K562 (cell line): ENCODE results near the gene OCRL. TPM values are rescaled to one million over a fixed set of nuclear protein-coding genes. Genes with fewer than 3 reads are reported as not detected.

Experiments used
- ATAC-seq: fragments of 200-7000 bp; cut with Tn5 transposase; 3 replicates; pipeline ENCODE4 v1.9.1; 2020; ENCODE audit warnings: moderate library complexity
- BruUV-seq: library from RNA; stranded (reverse); fragments of 400-500 nt; replicated peaks from 2 replicates; lab custom pipeline; 2021; lab: Mats Ljungman, UMichigan
- CTCF ChIA-PET: fragments of 300-600 bp; formaldehyde crosslinking; extraction: SDS; loops from one replicate; lab custom pipeline; 2021; ENCODE audit warnings: low intra/inter-chr PET ratio; lab: Yijun Ruan, JAX
- POLR2A ChIA-PET: fragments of 300-600, 350-650 bp; sonication (Branson Sonifier 250); formaldehyde crosslinking; extraction: SDS; loops from one replicate; lab custom pipeline; 2021; ENCODE audit warnings: antibody characterized with exemption, inconsistent platforms; lab: Yijun Ruan, JAX
- DNase-seq, 4 experiments: peaks; one replicate each; pipeline versions ENCODE4 v3.0.0 to v3.0.0-alpha.2; 2011 to 2018; ENCODE audit warnings: low spot score in 3 of 4, mixed read lengths in 3 of 4; ENCODE audit errors: extremely low read depth in 1 of 4
- FAIRE-seq: peaks from 2 replicates; lab custom pipeline; 2011; peaks lifted over from hg19 to GRCh38; lab: Jason Lieb, UNC
- H2AFZ ChIP-seq: 2 replicates; pipeline ENCODE4 v1.6.0; 2011; ENCODE audit warnings: low read depth, low read length, control low read depth, inconsistent platforms
- H3K27ac ChIP-seq: fragments of 200-600 bp; 3 replicates; pipeline ENCODE4 v1.8.0; 2011; ENCODE audit warnings: low read depth, mild to moderate bottlenecking, control low read depth, inconsistent platforms, low read length, moderate library complexity, mixed read lengths; ENCODE audit errors: extremely low read depth
- H3K27me3 ChIP-seq, 2 experiments: fragments of 300-600 bp in 1 of 2; 2 replicates in 1 of 2; 3 replicates in 1 of 2; pipeline versions ENCODE4 v1.6.0 to v1.8.0; 2011; ENCODE audit warnings: inconsistent platforms in 2 of 2, low read length in 2 of 2, mild to moderate bottlenecking in 1 of 2, mixed read lengths in 1 of 2, moderate library complexity in 1 of 2; ENCODE audit not compliant: control insufficient read depth in 2 of 2, insufficient read depth in 2 of 2
- H3K36me3 ChIP-seq: fragments of 300-600 bp; 3 replicates; pipeline ENCODE4 v1.8.0; 2011; ENCODE audit warnings: mild to moderate bottlenecking, low read length, inconsistent platforms; ENCODE audit not compliant: control insufficient read depth, insufficient read depth
- H3K4me1 ChIP-seq, 2 experiments: fragments of 200-600 bp in 1 of 2; replicated peaks in 1 of 2; 2 replicates in 1 of 2; 3 replicates in 1 of 2; pipeline versions ENCODE4 v1.5.1 to v1.8.0; 2011; ENCODE audit warnings: inconsistent platforms in 2 of 2, low read length in 2 of 2, mild to moderate bottlenecking in 1 of 2, mixed read lengths in 1 of 2, moderate library complexity in 1 of 2; ENCODE audit not compliant: control insufficient read depth in 2 of 2, insufficient read depth in 2 of 2
- H3K4me2 ChIP-seq: 2 replicates; pipeline ENCODE4 v1.6.1; 2011; ENCODE audit warnings: low read length, control low read depth, inconsistent platforms, mixed read lengths; ENCODE audit not compliant: insufficient read depth
- H3K4me3 ChIP-seq: fragments of 200-600 bp; sonication (generic), shearing (Covaris generic); 2 replicates; pipeline ENCODE4 v1.5.1; 2016; ENCODE audit warnings: control low read depth, inconsistent platforms
- H3K79me2 ChIP-seq: fragments of 200-600 bp; 3 replicates; pipeline ENCODE4 v1.8.0; 2011; ENCODE audit warnings: low read length, inconsistent platforms; ENCODE audit not compliant: control insufficient read depth, insufficient read depth
- H3K9ac ChIP-seq, 2 experiments: 2 replicates each; pipeline versions ENCODE4 v1.6.0 to v1.6.1; 2011; ENCODE audit warnings: low read depth in 2 of 2, low read length in 2 of 2, control low read depth in 1 of 2, inconsistent platforms in 1 of 2, mild to moderate bottlenecking in 1 of 2, mixed read lengths in 1 of 2; ENCODE audit not compliant: insufficient read depth in 1 of 2
- H3K9me1 ChIP-seq: one replicate; pipeline ENCODE4 v1.6.0; 2011; ENCODE audit warnings: inconsistent platforms, mild to moderate bottlenecking, low read length, moderate library complexity; ENCODE audit not compliant: control insufficient read depth, insufficient read depth
- H3K9me3 ChIP-seq: replicated peaks from 2 replicates; pipeline ENCODE4 v1.5.1; 2011; ENCODE audit warnings: low read depth, low read length, inconsistent platforms; ENCODE audit not compliant: control insufficient read depth, insufficient read depth
- H4K20me1 ChIP-seq: replicated peaks from 2 replicates; pipeline ENCODE4 v1.6.1; 2011; ENCODE audit warnings: low read length, inconsistent platforms, mixed read lengths; ENCODE audit not compliant: control insufficient read depth, insufficient read depth
- FOSL1 ChIP-seq: fragments of 200-800 bp; sonication (Bioruptor generic); conservative IDR thresholded peaks from 2 replicates; pipeline ENCODE4 v1.6.1; 2016; ENCODE audit warnings: missing genetic modification characterization, missing compliant biosample characterization
- KLF13 ChIP-seq: fragments of 450-650 bp; IDR thresholded peaks from 2 replicates; pipeline ENCODE4 v1.6.1; 2016; ENCODE audit warnings: missing genetic modification characterization, low read depth, mild to moderate bottlenecking, missing compliant biosample characterization, moderate library complexity, borderline replicate concordance
- MTA3 ChIP-seq: fragments of 450-650 bp; formaldehyde crosslinking; IDR thresholded peaks from 2 replicates; pipeline ENCODE4 v1.6.1; 2017; ENCODE audit warnings: mild to moderate bottlenecking, borderline replicate concordance
- RUNX1 ChIP-seq: sonication (generic); IDR thresholded peaks from 2 replicates; pipeline ENCODE4 v1.6.1; 2016; ENCODE audit warnings: antibody characterized with exemption, low read depth
- SMC3 ChIP-seq: conservative IDR thresholded peaks from 2 replicates; pipeline ENCODE4 v1.6.1; 2011; ENCODE audit warnings: low read depth, low read length, improper control_type of control experiment; ENCODE audit not compliant: insufficient read depth
- TEAD4 ChIP-seq, 2 experiments: sonication (generic) in 1 of 2; formaldehyde crosslinking in 1 of 2; IDR thresholded peaks; 2 replicates each; pipeline versions ENCODE4 v1.6.1 to v1.8.0; 2012 to 2022; ENCODE audit warnings: borderline replicate concordance in 1 of 2, inconsistent platforms in 1 of 2, low read length in 1 of 2, mild to moderate bottlenecking in 1 of 2, missing genetic modification reagents in 1 of 2
- ZNF165 ChIP-seq: fragments of 250-450 bp; sonication (Bioruptor Pico); IDR thresholded peaks from 2 replicates; pipeline ENCODE4 v1.4.0; 2020; ENCODE audit warnings: borderline replicate concordance
- ZNF224 ChIP-seq: sonication (generic); formaldehyde crosslinking; IDR thresholded peaks from 2 replicates; pipeline ENCODE4 v1.8.0; 2022; ENCODE audit warnings: mild to moderate bottlenecking, missing genetic modification reagents
- ZNF436 ChIP-seq: fragments of 250-450, 450-650 bp; sonication (Bioruptor Pico); formaldehyde crosslinking; IDR thresholded peaks from 2 replicates; pipeline ENCODE4 v1.7.0; 2020; ENCODE audit warnings: mild to moderate bottlenecking
- ZNF668 ChIP-seq: fragments of 250-450 bp; sonication (Bioruptor Pico); IDR thresholded peaks from 2 replicates; pipeline ENCODE4 v1.8.0; 2022; ENCODE audit warnings: mild to moderate bottlenecking, inconsistent platforms
- WGBS: fragments of 100-300 bp; shearing (Covaris generic); methylation state at CpG from one replicate; pipeline ENCODE4 v1.1.6; 2016; ENCODE audit warnings: low coverage, mixed read lengths; ENCODE audit not compliant: insufficient coverage; ENCODE audit errors: missing lambda C conversion rate; 5-methylcytosine and 5-hydroxymethylcytosine counted together
- in situ Hi-C: fragments of 300-500 bp; cut with MboI; formaldehyde crosslinking; loops from 4 replicates; pipeline ENCODE4 v1.15.0; 2018; ENCODE audit warnings: inconsistent platforms, mixed read lengths
- intact Hi-C: fragments of 100-400 bp; cut with micrococcal nuclease; formaldehyde crosslinking; loops from 2 replicates; pipeline ENCODE4 v1.14.2; 2022
- polyA plus RNA-seq, 8 experiments: library from polyadenylated mRNA; depleted of rRNA in 4 of 8; stranded (reverse) in 5 of 8; unstranded in 3 of 8; fragments of >200 nt; fragmentation: Nextera tagmentation in 2 of 8; fragmentation: Illumina TruSeq in 1 of 8; extraction: Ambion mirVana in 2 of 8; extraction: Trizol in 1 of 8; gene quantifications; 2 replicates each; pipeline versions ENCODE4 v1.2.1 to v1.2.3, GENCODE V29; 2011 to 2014; ENCODE audit warnings: inconsistent platforms in 1 of 8, missing spikeins in 1 of 8
- total RNA-seq, 7 experiments: library from RNA; depleted of rRNA in 6 of 7; stranded (reverse); fragments of >200 nt in 6 of 7; fragmentation: Illumina TruSeq in 2 of 7; extraction: Trizol in 2 of 7; gene quantifications; 2 replicates each; pipeline versions ENCODE4 v1.2.1 to v1.2.3, GENCODE V29; 2011 to 2021; ENCODE audit warnings: low replicate concordance in 1 of 7
- TF ChIP-seq, protein P1 (sequence below): fragments of 450-650 bp; IDR thresholded peaks from 2 replicates; pipeline ENCODE4 v1.6.1; 2018; ENCODE audit warnings: mild to moderate bottlenecking, low read depth; ENCODE audit not compliant: partially characterized antibody
- TF ChIP-seq, protein P2 (sequence below): sonication (generic); formaldehyde crosslinking; IDR thresholded peaks from 2 replicates; pipeline ENCODE4 v1.8.1; 2023; ENCODE audit warnings: mild to moderate bottlenecking, missing genetic modification reagents

The OCRL gene
- total and polyA plus RNA-seq, 9 of the 15 experiments (the other 6 are each of a cell fraction or from before 2014, with no cell fraction given): 2.2 to 23.4 (median 11.9) TPM

DNA sequence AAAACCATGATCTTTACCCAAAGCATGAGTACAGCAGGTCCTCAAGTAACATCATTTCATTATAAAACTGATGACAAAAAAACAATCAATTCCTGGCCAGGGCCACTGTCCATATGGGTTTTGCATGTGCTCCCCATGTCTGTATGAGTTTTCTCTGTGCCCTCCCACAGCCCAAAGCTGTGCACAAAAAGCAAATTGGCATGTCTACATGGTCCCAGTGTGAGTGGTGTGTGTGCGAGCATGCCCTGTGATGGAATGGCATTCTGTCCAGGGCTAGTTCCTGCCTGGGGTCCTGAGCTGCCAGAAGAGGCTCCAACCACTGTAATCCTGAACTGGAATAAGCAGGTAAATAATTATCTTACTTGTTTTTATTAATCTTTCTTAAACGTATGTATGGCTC lies 45.2 kb upstream of the OCRL start (continued):
- TF ChIP-seq, protein P1, sequence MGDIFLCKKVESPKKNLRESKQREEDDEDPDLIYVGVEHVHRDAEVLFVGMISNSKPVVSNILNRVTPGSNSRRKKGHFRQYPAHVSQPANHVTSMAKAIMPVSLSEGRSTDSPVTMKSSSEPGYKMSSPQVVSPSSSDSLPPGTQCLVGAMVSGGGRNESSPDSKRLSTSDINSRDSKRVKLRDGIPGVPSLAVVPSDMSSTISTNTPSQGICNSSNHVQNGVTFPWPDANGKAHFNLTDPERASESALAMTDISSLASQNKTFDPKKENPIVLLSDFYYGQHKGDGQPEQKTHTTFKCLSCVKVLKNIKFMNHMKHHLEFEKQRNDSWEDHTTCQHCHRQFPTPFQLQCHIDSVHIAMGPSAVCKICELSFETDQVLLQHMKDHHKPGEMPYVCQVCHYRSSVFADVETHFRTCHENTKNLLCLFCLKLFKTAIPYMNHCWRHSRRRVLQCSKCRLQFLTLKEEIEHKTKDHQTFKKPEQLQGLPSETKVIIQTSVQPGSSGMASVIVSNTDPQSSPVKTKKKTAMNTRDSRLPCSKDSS: no peak
- TF ChIP-seq ZNF668 (CRISPR knock-in tag) (no peak), KLF13 (tag) (no peak), SMC3 (no peak), ZNF224 (no peak), TEAD4 (IDR thresholded peaks at IDR 0.05; ENCODE audit: low read length) (no peak), TEAD4 (CRISPR knock-in tag; IDR thresholded peaks at IDR 0.05; ENCODE audit: borderline replicate concordance) (no peak)

DNA sequence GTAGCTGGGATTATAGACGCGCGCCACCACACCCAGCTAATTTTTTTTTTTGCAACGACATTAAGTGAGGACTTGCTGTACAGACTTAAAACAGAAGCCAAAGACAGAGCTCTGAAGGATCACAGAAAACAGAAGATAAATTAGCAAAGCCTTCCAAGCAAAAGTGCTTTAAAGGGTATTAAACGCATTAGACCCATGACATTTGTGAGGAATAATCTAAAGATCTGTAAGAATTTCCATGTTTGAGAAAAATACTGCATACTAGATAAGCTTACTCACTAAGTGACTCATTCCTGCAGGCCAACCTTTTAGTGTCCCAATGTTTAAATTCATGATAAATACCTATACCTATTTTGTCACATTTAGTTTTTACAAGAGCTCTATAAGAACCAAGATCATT lies 44.2 kb upstream of the OCRL start:
- Histone ChIP-seq H3K4me2 (no peak overlapping the region), H3K4me1 (no peaks in the 10 kb centered on the region), H3K36me3 (no peaks in the 10 kb centered on the region), H2AFZ (no peak overlapping the region), H4K20me1 (no peaks in the 10 kb centered on the region), H3K9ac (no peak overlapping the region), H3K27me3 (no peaks in the 10 kb centered on the region), H3K79me2 (no peaks in the 10 kb centered on the region), H3K9me3 (no peaks in the 10 kb centered on the region), H3K27ac (no peak overlapping the region), H3K4me3 (no peak overlapping the region), H3K9me1 (no peaks in the 10 kb centered on the region)
- ATAC-seq (no peak), DNase-seq (no peak), FAIRE-seq (no peak)
- TF ChIP-seq, protein P2, sequence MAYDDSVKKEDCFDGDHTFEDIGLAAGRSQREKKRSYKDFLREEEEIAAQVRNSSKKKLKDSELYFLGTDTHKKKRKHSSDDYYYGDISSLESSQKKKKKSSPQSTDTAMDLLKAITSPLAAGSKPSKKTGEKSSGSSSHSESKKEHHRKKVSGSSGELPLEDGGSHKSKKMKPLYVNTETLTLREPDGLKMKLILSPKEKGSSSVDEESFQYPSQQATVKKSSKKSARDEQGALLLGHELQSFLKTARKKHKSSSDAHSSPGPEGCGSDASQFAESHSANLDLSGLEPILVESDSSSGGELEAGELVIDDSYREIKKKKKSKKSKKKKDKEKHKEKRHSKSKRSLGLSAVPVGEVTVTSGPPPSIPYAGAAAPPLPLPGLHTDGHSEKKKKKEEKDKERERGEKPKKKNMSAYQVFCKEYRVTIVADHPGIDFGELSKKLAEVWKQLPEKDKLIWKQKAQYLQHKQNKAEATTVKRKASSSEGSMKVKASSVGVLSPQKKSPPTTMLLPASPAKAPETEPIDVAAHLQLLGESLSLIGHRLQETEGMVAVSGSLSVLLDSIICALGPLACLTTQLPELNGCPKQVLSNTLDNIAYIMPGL (CRISPR knock-in tag): no peak
- no peak for TF ChIP-seq MTA3
- TF ChIP-seq RUNX1: no peak
- no peak for TF ChIP-seq ZNF436 (CRISPR knock-in tag)
- peak; percentile 75 for TF ChIP-seq FOSL1 (tag)
- no peak for TF ChIP-seq ZNF165 (CRISPR knock-in tag)
- intact Hi-C loops (no loop called here), in situ Hi-C loops (no loop called here)
- POLR2A ChIA-PET: no interaction called here
- WGBS: 24% methylated on average over 5 of the region's 5 CpGs
- CTCF ChIA-PET: no interaction called here
- BruUV-seq: no TSS peak
